Ishikawa (cell line): ENCODE data around the gene TEDDM1.

Source experiments
- RAD21 ChIP-seq: IDR thresholded peaks from 2 replicates; pipeline ENCODE4 v1.6.1; 2012; ENCODE audit warnings: low read depth
- TCF12 ChIP-seq: IDR thresholded peaks from 2 replicates; pipeline ENCODE4 v1.6.1; 2012; ENCODE audit warnings: low read depth
- YY1 ChIP-seq: IDR thresholded peaks from 2 replicates; pipeline ENCODE4 v1.6.1; 2012; ENCODE audit warnings: low read depth
- TF ChIP-seq, protein P1 (sequence below): IDR thresholded peaks from 2 replicates; pipeline ENCODE4 v1.6.1; 2012; ENCODE audit warnings: low read depth, mild to moderate bottlenecking
- TF ChIP-seq, protein P2 (sequence below): IDR thresholded peaks from 2 replicates; pipeline ENCODE4 v1.6.1; 2012

DNA sequence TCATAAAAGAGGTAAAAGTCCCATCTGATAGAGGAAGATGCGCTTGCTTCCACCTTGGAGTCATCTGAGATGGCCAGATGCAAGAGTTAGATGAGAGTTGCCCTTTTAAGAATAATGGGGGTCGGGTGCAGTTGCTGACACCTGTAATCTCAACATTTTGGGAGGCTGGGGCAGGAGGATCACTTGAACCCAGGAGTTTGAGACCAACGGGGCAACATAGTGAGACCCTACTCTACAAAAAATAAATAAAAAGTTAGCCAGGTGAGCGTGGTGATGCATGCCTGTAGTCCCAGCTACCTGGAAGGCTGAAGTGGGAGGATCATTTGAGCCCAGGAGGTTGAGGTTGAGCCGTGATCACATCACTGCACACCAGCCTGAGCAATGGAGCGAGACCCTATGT, 13.5 kb upstream of the TEDDM1 start:
- TF ChIP-seq, protein P1, sequence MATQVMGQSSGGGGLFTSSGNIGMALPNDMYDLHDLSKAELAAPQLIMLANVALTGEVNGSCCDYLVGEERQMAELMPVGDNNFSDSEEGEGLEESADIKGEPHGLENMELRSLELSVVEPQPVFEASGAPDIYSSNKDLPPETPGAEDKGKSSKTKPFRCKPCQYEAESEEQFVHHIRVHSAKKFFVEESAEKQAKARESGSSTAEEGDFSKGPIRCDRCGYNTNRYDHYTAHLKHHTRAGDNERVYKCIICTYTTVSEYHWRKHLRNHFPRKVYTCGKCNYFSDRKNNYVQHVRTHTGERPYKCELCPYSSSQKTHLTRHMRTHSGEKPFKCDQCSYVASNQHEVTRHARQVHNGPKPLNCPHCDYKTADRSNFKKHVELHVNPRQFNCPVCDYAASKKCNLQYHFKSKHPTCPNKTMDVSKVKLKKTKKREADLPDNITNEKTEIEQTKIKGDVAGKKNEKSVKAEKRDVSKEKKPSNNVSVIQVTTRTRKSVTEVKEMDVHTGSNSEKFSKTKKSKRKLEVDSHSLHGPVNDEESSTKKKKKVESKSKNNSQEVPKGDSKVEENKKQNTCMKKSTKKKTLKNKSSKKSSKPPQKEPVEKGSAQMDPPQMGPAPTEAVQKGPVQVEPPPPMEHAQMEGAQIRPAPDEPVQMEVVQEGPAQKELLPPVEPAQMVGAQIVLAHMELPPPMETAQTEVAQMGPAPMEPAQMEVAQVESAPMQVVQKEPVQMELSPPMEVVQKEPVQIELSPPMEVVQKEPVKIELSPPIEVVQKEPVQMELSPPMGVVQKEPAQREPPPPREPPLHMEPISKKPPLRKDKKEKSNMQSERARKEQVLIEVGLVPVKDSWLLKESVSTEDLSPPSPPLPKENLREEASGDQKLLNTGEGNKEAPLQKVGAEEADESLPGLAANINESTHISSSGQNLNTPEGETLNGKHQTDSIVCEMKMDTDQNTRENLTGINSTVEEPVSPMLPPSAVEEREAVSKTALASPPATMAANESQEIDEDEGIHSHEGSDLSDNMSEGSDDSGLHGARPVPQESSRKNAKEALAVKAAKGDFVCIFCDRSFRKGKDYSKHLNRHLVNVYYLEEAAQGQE: no peak
- TF ChIP-seq RAD21 (no peak), YY1 (no peak), TCF12 (no peak)
- TF ChIP-seq, protein P2, sequence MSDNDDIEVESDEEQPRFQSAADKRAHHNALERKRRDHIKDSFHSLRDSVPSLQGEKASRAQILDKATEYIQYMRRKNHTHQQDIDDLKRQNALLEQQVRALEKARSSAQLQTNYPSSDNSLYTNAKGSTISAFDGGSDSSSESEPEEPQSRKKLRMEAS: no peak
